DND-41 (cell line): ENCODE data around the gene RHBDD1.
A peak's percentile ranks its signal among the peaks of the same experiment; 100 is the strongest.

Experiments
- ATAC-seq: fragments of 200-7000 bp; cut with Tn5 transposase; 3 replicates; pipeline ENCODE4 v1.9.1; 2021; ENCODE audit warnings: low read depth; ENCODE audit not compliant: insufficient read depth
- DNase-seq: peaks from one replicate; pipeline ENCODE4 v3.0.0-alpha.2; 2020
- H2AFZ ChIP-seq: 2 replicates; pipeline ENCODE4 v1.6.0; 2012; ENCODE audit warnings: low read depth, low read length
- H3K27ac ChIP-seq: 2 replicates; pipeline ENCODE4 v1.5.1; 2012; ENCODE audit warnings: low read length, inconsistent platforms
- H3K27me3 ChIP-seq: fragments of 200-600 bp; sonication (generic); 2 replicates; pipeline ENCODE4 v1.6.0; 2012; ENCODE audit warnings: low read length, mild to moderate bottlenecking, inconsistent platforms; ENCODE audit not compliant: insufficient read depth, poor library complexity
- H3K36me3 ChIP-seq: 2 replicates; pipeline ENCODE4 v1.5.1; 2012; ENCODE audit warnings: low read length, inconsistent platforms; ENCODE audit not compliant: insufficient read depth
- H3K4me1 ChIP-seq: 2 replicates; pipeline ENCODE4 v1.5.1; 2012; ENCODE audit warnings: mild to moderate bottlenecking, low read length; ENCODE audit not compliant: insufficient read depth
- H3K4me2 ChIP-seq: 2 replicates; pipeline ENCODE4 v1.6.0; 2012; ENCODE audit warnings: mild to moderate bottlenecking, moderate library complexity, low read length, inconsistent platforms; ENCODE audit not compliant: insufficient read depth
- H3K4me3 ChIP-seq, 2 experiments: fragments of 200-600 bp in 1 of 2; shearing (Covaris generic) in 1 of 2; 2 replicates each; pipeline ENCODE4 v1.5.1; 2012 to 2016; ENCODE audit warnings: inconsistent platforms in 2 of 2, low read length in 2 of 2, mild to moderate bottlenecking in 2 of 2, low read depth in 1 of 2, moderate library complexity in 1 of 2
- H3K79me2 ChIP-seq: 2 replicates; pipeline ENCODE4 v1.6.0; 2012; ENCODE audit warnings: low read length, inconsistent platforms; ENCODE audit not compliant: insufficient read depth
- H3K9ac ChIP-seq: 2 replicates; pipeline ENCODE4 v1.6.0; 2012; ENCODE audit warnings: low read depth, mild to moderate bottlenecking, inconsistent platforms, low read length, moderate library complexity
- H3K9me3 ChIP-seq: 2 replicates; pipeline ENCODE4 v1.5.1; 2012; ENCODE audit warnings: low read length, moderate library complexity, mild to moderate bottlenecking, inconsistent platforms; ENCODE audit not compliant: insufficient read depth, severe bottlenecking
- H4K20me1 ChIP-seq: 2 replicates; pipeline ENCODE4 v1.6.0; 2012; ENCODE audit warnings: low read length; ENCODE audit not compliant: insufficient read depth
- CTCF ChIP-seq: IDR thresholded peaks from 2 replicates; pipeline ENCODE4 v1.5.1; 2012; ENCODE audit warnings: borderline replicate concordance, low read length, moderate library complexity, mild to moderate bottlenecking; ENCODE audit not compliant: poor library complexity, severe bottlenecking; ENCODE audit errors: extremely low read depth
- EZH2 ChIP-seq: IDR thresholded peaks from 3 replicates; pipeline ENCODE4 v1.6.1; 2012; ENCODE audit warnings: borderline replicate concordance, low read depth, mild to moderate bottlenecking, moderate library complexity, low read length, inconsistent platforms; ENCODE audit not compliant: severe bottlenecking

The RHBDD1 gene

GRCh38 chr2:226803410-226803809 is 32.4 kb upstream of the RHBDD1 start:
- DNase-seq (no peak), ATAC-seq (no peak)
- TF ChIP-seq CTCF (no peak), EZH2 (no peak)
- Histone ChIP-seq H3K4me2 (no peak overlapping the region), H3K9me3 (no peaks in the 10 kb centered on the region), H3K36me3 (0 out of 2 replicates have a peak, but pooled peaks cover under 1% of the 10 kb centered on the region), H3K27me3 (peaks cover 3% of the 10 kb centered on the region), H3K4me1 (peaks cover 36% of the 10 kb centered on the region), H3K27ac (no peak overlapping the region), H3K79me2 (peaks cover 4% of the 10 kb centered on the region; the same call in 1 of the 2 replicates), H3K9ac (no peak overlapping the region), H3K4me3 (no peak overlapping the region), H4K20me1 (no peaks in the 10 kb centered on the region), H2AFZ (no peak overlapping the region)

GRCh38 chr2:226813148-226813701 is 22.6 kb upstream of the RHBDD1 start:
- no peak overlapping the region for H3K27ac ChIP-seq
- DNase-seq: peak; percentile 24
- no peak overlapping the region for H2AFZ ChIP-seq
- no peaks in the 10 kb centered on the region for H3K79me2 ChIP-seq
- TF ChIP-seq CTCF (peak; percentile 55), EZH2 (no peak)
- no peak overlapping the region for H3K9ac ChIP-seq
- no peaks in the 10 kb centered on the region for H3K36me3 ChIP-seq
- no peaks in the 10 kb centered on the region for H3K9me3 ChIP-seq
- peak; percentile 63; the same call in 2 of the 3 replicates for ATAC-seq
- no peak overlapping the region for H3K4me2 ChIP-seq
- H4K20me1 ChIP-seq: no peaks in the 10 kb centered on the region
- H3K4me1 ChIP-seq: no peaks in the 10 kb centered on the region
- H3K27me3 ChIP-seq: no peaks in the 10 kb centered on the region
- H3K4me3 ChIP-seq: no peak overlapping the region

GRCh38 chr2:226818930-226819329 is 16.9 kb upstream of the RHBDD1 start:
- no peaks in the 10 kb centered on the region for H4K20me1 ChIP-seq
- H3K9me3 ChIP-seq: no peaks in the 10 kb centered on the region
- DNase-seq (no peak), ATAC-seq (no peak)
- no peak for TF ChIP-seq EZH2
- no peak for TF ChIP-seq CTCF
- H3K4me2 ChIP-seq: no peak overlapping the region
- H3K27ac ChIP-seq: no peak overlapping the region
- no peaks in the 10 kb centered on the region for H3K27me3 ChIP-seq
- H3K4me1 ChIP-seq: no peaks in the 10 kb centered on the region
- H3K4me3 ChIP-seq: no peak overlapping the region
- no peak overlapping the region for H2AFZ ChIP-seq
- no peaks in the 10 kb centered on the region for H3K36me3 ChIP-seq
- no peak overlapping the region for H3K9ac ChIP-seq
- H3K79me2 ChIP-seq: no peaks in the 10 kb centered on the region

GRCh38 chr2:226825056-226825455 is 10.8 kb upstream of the RHBDD1 start:
- no peaks in the 10 kb centered on the region for H4K20me1 ChIP-seq
- H2AFZ ChIP-seq: no peak overlapping the region
- H3K79me2 ChIP-seq: no peaks in the 10 kb centered on the region
- no peak overlapping the region for H3K9ac ChIP-seq
- no peak overlapping the region for H3K4me2 ChIP-seq
- TF ChIP-seq EZH2 (no peak), CTCF (no peak)
- H3K9me3 ChIP-seq: no peaks in the 10 kb centered on the region
- H3K36me3 ChIP-seq: no peaks in the 10 kb centered on the region
- H3K4me3 ChIP-seq: no peak overlapping the region; a peak in 1 of 4 replicates
- no peak overlapping the region for H3K27ac ChIP-seq
- ATAC-seq (no peak), DNase-seq (no peak)
- no peaks in the 10 kb centered on the region for H3K4me1 ChIP-seq
- no peaks in the 10 kb centered on the region for H3K27me3 ChIP-seq
